Neural progenitor cell (in vitro differentiated cells): ENCODE results near the gene SLC4A8.

Experiments used
- CTCF ChIP-seq: fragments of 200-600 bp; sonication (generic); IDR thresholded peaks from 2 replicates; pipeline ENCODE4 v1.5.1; 2017; ENCODE audit warnings: antibody characterized with exemption, mild to moderate bottlenecking
- EZH2 ChIP-seq: fragments of 200-600 bp; sonication (generic); IDR thresholded peaks from 2 replicates; pipeline ENCODE4 v1.6.1; 2017; ENCODE audit warnings: antibody characterized with exemption, mild to moderate bottlenecking, moderate library complexity
- EZH2phosphoT487 ChIP-seq: fragments of 200-600 bp; sonication (generic); IDR thresholded peaks from 2 replicates; pipeline ENCODE4 v1.6.1; 2017; ENCODE audit warnings: antibody characterized with exemption

GRCh38 chr12:51397670-51398069 is 27.0 kb upstream of the SLC4A8 start:
- TF ChIP-seq EZH2 (no peak), CTCF (no peak), EZH2phosphoT487 (no peak)
